ENCODE data around the gene LBX1. TPM values are rescaled to one million over a fixed set of nuclear protein-coding genes. Genes with fewer than 3 reads are reported as not detected.
A peak's percentile ranks its signal among the peaks of the same experiment; 100 is the strongest.

Gene LBX1
- total and polyA plus RNA-seq, 2 donors (not counting 3 experiments of a cell fraction or from before 2014, with no cell fraction given), result not detected

GRCh38 chr10:101234333-101234732 lies 5.1 kb upstream of the LBX1 start:
- no peak for FAIRE-seq

DNA sequence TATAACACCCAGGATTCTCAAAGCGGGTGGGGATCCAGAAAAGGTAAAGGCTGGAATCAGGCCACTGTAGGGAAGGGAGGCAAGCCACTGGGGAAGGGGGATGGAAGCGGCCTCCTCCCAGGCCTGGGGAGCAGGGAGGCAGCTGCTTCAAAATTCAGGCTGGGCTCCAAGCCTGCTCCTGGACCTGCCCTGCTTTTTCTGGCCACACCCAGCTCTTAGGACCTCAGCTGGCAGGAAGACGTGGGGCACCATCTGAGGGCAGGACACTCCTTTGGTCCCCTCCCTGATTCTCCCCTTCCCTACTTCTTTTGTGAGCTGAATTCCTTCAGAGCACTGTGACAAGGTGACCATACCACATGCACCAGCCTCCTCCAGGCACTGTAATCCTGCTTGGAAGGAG lies 4.6 kb upstream of the LBX1 start:
- Histone ChIP-seq H3K9ac (replicated peaks; ENCODE audit: extremely low read depth, insufficient read depth, low read length) (no peak overlapping the region), H3K9me3 (replicated peaks; ENCODE audit: control insufficient read depth, insufficient read depth, low read length) (no peaks in the 10 kb centered on the region), H3K36me3 (ENCODE audit: control insufficient read depth in 2 of 2, extremely low read depth in 1 of 2, insufficient read depth in 2 of 2, low read length in 2 of 2) (no peaks in the 10 kb centered on the region), H3K4me1 (ENCODE audit: control insufficient read depth, extremely low read depth, insufficient read depth, low read length) (peaks cover 2% of the 10 kb centered on the region), H3K79me2 (ENCODE audit: control insufficient read depth, insufficient read depth, low read length) (no peaks in the 10 kb centered on the region), H3K4me2 (ENCODE audit: insufficient read depth, low read length) (no peak overlapping the region), H3K4me3 (replicated peaks in 1 of 3; ENCODE audit: insufficient read depth in 1 of 3, low read depth in 1 of 3, low read length in 3 of 3) (no peak overlapping the region), H3K9me1 (replicated peaks; ENCODE audit: control insufficient read depth, extremely low read depth, insufficient read depth, low read length) (no peaks in the 10 kb centered on the region), H4K20me1 (replicated peaks; ENCODE audit: control insufficient read depth, extremely low read depth, insufficient read depth, low read length) (no peaks in the 10 kb centered on the region), H3K27ac (ENCODE audit: insufficient read depth, low read depth, low read length) (no peak overlapping the region), H2AFZ (ENCODE audit: low read depth, low read length) (no peak overlapping the region), H3K27me3 (ENCODE audit: control insufficient read depth in 2 of 2, insufficient read depth in 2 of 2, low read length in 2 of 2) (peaks cover 93 to 100% of the 10 kb centered on the region in 2 experiments)
- peak; percentile 43 for TF ChIP-seq EZH2 (IDR thresholded peaks at IDR 0.05; ENCODE audit: borderline replicate concordance, low read depth, low read length, severe bottlenecking)
- TF ChIP-seq, protein P1, sequence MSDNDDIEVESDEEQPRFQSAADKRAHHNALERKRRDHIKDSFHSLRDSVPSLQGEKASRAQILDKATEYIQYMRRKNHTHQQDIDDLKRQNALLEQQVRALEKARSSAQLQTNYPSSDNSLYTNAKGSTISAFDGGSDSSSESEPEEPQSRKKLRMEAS (IDR thresholded peaks at IDR 0.05; ENCODE audit: insufficient read depth, insufficient read length), result no peak
- CTCF ChIA-PET, result interaction anchor here (1.5 kb wide), 1 partner anchor 92 kb away, joined by 3 read pairs; no protein-coding TSS in a partner anchor
- dilution Hi-C loops (cut with MboI; ENCODE audit: extremely low pct_ligation_motif_present, low sequenced_read_pairs) (no loop called here), intact Hi-C loops (cut with micrococcal nuclease) (no loop called here)
- FAIRE-seq (no peak), DNase-seq (ENCODE audit: low read depth, low spot score) (no peak)
- no TSS peak for BruUV-seq (replicated peaks)
- POLR2A ChIA-PET, result no interaction called here

More at GRCh38 chr10:101234333-101234732, 5.1 kb upstream of the LBX1 start:
- H3K79me2 ChIP-seq (ENCODE audit: control insufficient read depth, insufficient read depth, low read length), result no peaks in the 10 kb centered on the region
- intact Hi-C loops (cut with micrococcal nuclease) (no loop called here), dilution Hi-C loops (cut with MboI; ENCODE audit: extremely low pct_ligation_motif_present, low sequenced_read_pairs) (no loop called here)
- H3K9me3 ChIP-seq (replicated peaks; ENCODE audit: control insufficient read depth, insufficient read depth, low read length), result no peaks in the 10 kb centered on the region
- H3K4me1 ChIP-seq (ENCODE audit: control insufficient read depth, extremely low read depth, insufficient read depth, low read length), result peaks cover 2% of the 10 kb centered on the region
- peaks cover 95 to 100% of the 10 kb centered on the region in 2 experiments for H3K27me3 ChIP-seq (ENCODE audit: control insufficient read depth in 2 of 2, insufficient read depth in 2 of 2, low read length in 2 of 2)
- ChIA-PET POLR2A (no interaction called here), CTCF (interaction anchor here (1.5 kb wide), 1 partner anchor 92 kb away, joined by 3 read pairs; no protein-coding TSS in a partner anchor)
- H4K20me1 ChIP-seq (replicated peaks; ENCODE audit: control insufficient read depth, extremely low read depth, insufficient read depth, low read length), result no peaks in the 10 kb centered on the region
- no peak overlapping the region for H3K9ac ChIP-seq (replicated peaks; ENCODE audit: extremely low read depth, insufficient read depth, low read length)
- H3K9me1 ChIP-seq (replicated peaks; ENCODE audit: control insufficient read depth, extremely low read depth, insufficient read depth, low read length), result no peaks in the 10 kb centered on the region
- no peak overlapping the region for H3K4me3 ChIP-seq (replicated peaks in 1 of 3; ENCODE audit: insufficient read depth in 1 of 3, low read depth in 1 of 3, low read length in 3 of 3)
- TF ChIP-seq POLR2A (IDR thresholded peaks at IDR 0.05; ENCODE audit: low read depth, low read length), result no peak
- TF ChIP-seq EZH2 (IDR thresholded peaks at IDR 0.05; ENCODE audit: borderline replicate concordance, low read depth, low read length, severe bottlenecking), result peak; percentile 49
- no peak for DNase-seq (ENCODE audit: low read depth, low spot score)
- H3K4me2 ChIP-seq (ENCODE audit: insufficient read depth, low read length), result no peak overlapping the region
- H3K27ac ChIP-seq (ENCODE audit: insufficient read depth, low read depth, low read length), result no peak overlapping the region
- H2AFZ ChIP-seq (ENCODE audit: low read depth, low read length), result no peak overlapping the region
- no TSS peak for BruUV-seq (replicated peaks)
- H3K36me3 ChIP-seq (ENCODE audit: control insufficient read depth in 2 of 2, extremely low read depth in 1 of 2, insufficient read depth in 2 of 2, low read length in 2 of 2), result no peaks in the 10 kb centered on the region
